Activated CD4-positive, alpha-beta T cell treated with anti-CD3 and anti-CD28 coated beads for 1 hour (primary cell): ENCODE measurements around the gene FTL.
"Not testable (repeated sequence)": the region's sequence is repeated elsewhere in the genome, so short reads cannot be mapped to it uniquely, and the experiment has no call there.

Experiments
- DNase-seq: peaks from one replicate; pipeline ENCODE4 v3.0.0-alpha.2; 2020

FTL gene

GRCh38 chr19:48965040-48965805 lies at the start of gene FTL:
FTL (plus strand) TSS chr19:48965309; CDS start chr19:48965508, 199 bp downstream.
- DNase-seq = peak; percentile 81

- no peak for DNase-seq
Measured at GRCh38 chr19:48915757-48916156, 49.4 kb upstream of the FTL start.

DNA sequence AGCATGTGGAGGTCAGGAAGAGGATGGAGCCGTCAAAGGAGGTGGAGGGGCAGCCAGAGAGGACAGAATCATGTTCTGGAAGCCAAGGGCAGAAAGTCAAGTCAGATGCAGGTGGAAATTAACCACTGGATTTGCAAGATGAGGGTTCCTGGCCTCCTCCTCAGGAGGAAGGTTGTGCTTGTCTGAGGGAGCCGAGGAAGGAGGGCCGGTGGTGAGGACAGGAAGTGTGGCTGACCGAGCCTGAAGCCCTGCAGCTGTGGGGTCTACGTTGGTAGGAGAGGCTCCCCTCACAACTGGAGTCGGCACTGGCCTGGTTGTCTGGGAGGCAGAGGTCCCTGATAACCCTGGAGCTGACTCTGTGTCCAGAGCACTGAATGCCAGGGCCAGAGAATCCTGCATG lies 47.0 kb upstream of the FTL start:
- DNase-seq = no peak

DNA sequence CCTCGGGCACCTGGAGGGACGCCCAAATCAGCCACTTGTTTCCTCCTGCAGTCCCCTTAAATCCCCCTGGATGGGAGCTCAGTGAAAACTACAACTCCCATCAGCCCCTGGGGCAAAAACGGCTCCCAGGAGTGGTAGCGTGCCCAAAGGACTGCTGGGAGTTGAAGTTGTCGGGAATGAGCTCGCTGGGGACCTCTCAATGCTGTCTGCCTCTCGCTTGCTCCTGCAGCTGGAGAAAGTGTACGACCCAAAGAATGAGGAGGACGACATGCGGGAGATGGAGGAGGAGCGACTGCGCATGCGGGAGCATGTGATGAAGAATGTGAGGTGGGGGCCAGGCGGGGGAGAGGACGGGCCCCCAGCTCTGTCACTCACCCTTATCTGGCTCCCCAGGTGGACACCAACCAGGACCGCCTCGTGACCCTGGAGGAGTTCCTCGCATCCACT lies 46.3 kb upstream of the FTL start:
- no peak for DNase-seq

GRCh38 chr19:48919271-48919670 lies 45.8 kb upstream of the FTL start:
- DNase-seq = not testable (repeated sequence)

DNA sequence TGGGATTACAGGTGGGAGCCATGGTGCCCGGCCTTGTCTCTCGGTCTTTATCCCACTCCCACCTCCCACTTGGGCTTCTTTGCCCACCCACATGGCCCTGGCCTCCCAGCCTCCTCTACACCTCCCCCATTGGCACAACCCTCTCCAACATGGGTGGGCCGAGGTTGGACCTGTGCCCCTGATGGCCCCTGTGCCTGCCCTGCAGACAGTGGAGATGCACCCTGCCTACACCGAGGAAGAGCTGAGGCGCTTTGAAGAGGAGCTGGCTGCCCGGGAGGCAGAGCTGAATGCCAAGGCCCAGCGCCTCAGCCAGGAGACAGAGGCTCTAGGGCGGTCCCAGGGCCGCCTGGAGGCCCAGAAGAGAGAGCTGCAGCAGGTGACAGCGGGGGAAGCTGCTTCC lies 44.2 kb upstream of the FTL start:
- no peak for DNase-seq

- DNase-seq = no peak
Measured at GRCh38 chr19:48921721-48922500, 43.2 kb upstream of the FTL start.

DNA sequence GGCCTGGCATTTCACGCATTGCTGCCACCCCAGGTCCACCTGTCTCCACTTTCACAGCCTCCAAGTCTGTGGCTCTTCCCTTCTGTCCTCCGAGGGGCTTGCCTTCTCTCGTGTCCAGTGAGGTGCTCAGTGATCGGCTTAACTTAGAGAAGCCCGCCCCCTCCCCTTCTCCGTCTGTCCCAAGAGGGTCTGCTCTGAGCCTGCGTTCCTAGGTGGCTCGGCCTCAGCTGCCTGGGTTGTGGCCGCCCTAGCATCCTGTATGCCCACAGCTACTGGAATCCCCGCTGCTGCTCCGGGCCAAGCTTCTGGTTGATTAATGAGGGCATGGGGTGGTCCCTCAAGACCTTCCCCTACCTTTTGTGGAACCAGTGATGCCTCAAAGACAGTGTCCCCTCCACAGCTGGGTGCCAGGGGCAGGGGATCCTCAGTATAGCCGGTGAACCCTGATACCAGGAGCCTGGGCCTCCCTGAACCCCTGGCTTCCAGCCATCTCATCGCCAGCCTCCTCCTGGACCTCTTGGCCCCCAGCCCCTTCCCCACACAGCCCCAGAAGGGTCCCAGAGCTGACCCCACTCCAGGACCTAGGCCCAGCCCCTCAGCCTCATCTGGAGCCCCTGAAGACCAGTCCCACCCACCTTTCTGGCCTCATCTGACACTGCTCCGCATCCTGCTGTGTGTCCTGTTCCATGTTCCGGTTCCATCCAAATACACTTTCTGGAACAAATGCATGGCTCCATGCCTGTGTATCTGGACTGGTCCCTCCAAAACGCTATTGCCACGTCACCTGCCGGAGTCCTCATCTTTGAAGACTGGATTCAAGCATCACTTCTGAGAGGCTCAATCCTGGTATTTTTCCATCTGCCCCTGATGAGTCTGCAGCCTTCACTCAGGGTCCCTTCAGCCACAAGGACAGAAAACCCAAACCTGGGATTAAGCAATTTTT lies 42.3 kb upstream of the FTL start:
- DNase-seq = no peak

GRCh38 chr19:48925240-48925843 lies 39.8 kb upstream of the FTL start:
- no peak for DNase-seq

DNA sequence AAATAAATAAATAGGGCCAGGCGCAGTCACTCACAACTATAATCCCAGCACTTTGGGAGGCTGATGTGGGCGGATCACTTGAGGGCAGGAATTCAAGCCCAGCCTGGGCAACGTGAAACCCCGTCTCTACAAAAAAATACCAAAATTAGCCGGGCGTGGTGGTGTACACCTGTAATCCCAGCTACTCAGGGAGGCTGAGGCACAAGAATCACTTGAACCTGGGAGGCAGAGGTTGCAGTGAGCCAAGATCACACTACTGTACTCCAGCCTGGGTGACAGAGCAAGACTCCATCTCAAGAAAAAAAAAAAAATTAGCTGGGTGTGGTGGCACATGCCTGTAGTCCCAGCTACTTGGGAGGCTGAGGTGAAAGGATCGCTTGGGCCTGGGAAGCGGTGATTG lies 39.2 kb upstream of the FTL start:
- not testable (repeated sequence) for DNase-seq

GRCh38 chr19:48926909-48927308 lies 38.2 kb upstream of the FTL start:
- DNase-seq = no peak

GRCh38 chr19:48927692-48928091 lies 37.4 kb upstream of the FTL start:
- DNase-seq = not testable (repeated sequence)

DNA sequence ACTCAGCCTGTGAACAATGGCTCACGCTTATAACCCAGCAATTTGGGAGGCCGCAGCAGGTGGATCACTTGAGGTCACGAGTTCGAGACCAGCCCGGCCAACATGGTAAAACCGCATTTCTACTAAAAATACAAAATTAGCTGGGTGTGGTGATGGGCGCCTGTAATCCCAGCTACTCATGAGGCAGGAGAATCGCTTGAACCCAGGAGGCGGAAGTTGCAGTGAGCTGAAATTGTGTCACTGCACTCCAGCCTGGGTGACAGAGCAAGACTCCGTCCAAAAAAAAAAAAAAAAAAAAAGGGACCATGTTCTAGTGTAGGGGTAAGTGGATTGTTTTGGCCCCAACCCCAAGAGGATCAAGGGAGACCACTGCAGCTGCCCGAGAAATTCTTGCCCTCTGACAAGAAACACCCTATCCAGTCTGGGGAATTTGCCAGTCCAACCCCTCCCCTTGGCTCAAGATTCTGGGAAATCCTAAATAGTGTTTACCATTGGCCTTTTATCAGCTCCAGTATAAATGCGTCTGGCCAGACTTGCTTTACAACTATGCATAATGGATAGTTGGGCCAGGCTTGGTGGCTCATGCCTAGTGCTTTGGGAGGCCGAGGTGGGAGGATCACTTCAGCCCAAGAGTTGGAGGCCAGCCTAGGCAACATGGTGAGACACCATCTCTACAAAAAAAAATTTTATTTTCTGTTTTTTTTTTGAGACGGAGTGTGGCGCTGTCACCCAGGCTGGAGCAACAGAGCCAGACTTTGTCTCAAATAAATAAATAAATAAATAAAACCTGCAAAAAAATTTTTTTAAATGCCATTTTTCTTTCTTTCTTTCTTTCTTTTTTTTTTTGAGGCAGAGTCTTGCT lies 36.7 kb upstream of the FTL start:
- DNase-seq = no peak

DNA sequence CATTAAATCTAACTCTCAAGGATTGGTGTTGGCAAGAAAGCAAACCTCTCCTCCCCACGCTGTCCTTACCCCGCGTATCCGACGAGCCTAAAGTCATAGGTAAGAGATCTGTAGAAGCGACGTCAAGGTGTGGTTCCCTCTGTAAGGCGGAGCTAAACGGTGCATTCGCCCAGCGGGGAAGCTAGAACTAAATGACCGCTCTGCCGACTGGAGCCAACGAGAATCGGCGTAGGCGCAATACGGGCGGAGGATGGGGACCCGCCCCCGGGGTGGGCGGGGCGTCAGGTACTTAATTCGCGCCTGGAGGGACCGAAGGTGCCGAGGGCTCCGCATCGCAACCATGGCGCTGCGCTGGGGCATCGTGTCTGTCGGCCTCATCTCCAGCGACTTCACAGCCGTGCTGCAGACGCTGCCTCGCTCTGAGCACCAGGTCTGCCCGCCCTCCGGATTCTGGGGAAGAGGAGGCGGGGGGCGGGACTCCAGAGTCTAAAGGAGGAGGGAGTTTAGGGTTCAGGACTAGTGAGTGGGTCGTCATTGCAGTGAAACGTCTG lies 31.7 kb upstream of the FTL start, which contains the start of gene DHDH:
Gene DHDH (plus strand): TSS at position 318 of the 551 bp plus-strand sequence. CDS start 23 bp downstream, at position 341.
- DNase-seq = peak; percentile 81

DNA sequence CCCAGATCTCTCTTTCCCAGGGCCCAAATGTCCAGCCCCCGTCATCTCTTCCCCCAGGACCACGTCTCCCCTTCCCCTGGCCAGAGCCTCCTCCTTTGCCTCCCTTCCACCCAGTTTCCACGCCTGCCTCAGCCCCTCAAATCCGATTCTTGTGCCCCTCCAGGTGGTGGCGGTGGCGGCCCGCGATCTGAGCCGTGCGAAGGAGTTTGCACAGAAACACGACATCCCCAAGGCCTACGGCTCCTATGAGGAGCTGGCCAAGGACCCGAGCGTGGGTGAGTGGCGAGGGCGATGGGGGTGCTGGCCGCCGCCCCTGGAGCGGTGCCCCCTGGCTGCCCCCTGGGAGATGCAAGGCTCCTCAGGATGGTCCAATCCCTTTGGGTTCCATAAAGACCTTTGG lies 30.3 kb upstream of the FTL start:
- no peak for DNase-seq

- DNase-seq = no peak
Measured at GRCh38 chr19:48935864-48936263, 29.2 kb upstream of the FTL start.

DNA sequence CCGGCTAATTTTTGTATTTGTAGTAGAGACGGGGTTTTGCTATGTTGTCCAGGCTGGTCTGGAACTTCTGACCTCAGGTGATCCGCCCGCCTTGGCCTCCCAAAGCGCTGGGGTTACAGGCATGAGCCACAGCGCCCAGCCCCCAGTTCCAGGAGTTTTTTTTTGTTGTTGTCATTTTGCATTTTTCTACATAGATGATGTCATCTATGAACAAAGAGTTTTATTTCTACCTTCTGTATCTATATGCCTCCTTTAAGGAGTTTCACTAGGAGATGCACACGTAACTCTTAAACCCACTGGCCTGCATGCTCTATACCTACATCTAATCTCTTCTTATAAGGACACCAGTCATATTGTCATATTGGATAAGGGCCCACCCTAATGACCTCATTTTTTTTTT lies 26.9 kb upstream of the FTL start:
- DNase-seq = no peak

- no peak for DNase-seq
Measured at GRCh38 chr19:48940902-48941301, 24.2 kb upstream of the FTL start.

- DNase-seq = no peak
Measured at GRCh38 chr19:48943081-48943480, 22.0 kb upstream of the FTL start.

- DNase-seq = no peak
Measured at GRCh38 chr19:48945415-48945814, 19.7 kb upstream of the FTL start.

DNA sequence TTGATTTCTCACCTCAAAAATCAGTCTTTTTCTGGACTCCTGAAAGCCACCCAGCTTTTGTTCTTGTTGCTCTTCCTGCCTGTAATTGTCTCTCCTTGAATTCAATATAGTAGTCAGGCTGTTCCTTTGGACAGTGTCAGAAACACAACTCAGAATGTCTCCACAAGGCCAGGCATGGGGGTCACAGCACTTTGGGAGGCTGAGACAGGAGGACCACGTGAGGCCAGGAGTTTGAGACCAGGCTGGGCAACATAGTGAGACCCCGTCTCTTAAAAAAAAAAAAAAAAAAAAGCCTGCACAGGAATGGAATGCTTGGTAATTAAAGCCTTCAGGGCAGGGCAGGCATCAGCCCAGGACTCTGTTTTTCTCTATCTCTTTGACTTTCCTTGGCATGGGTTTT lies 19.3 kb upstream of the FTL start:
- no peak for DNase-seq
